Breast epithelium (tissue), 3 donors: ENCODE results near the gene LAMP2.

Experiments
- POLR2A ChIP-seq: fragments of 450-650 bp; IDR thresholded peaks from one replicate; pipeline ENCODE4 v1.6.1; 2016; ENCODE audit warnings: antibody characterized with exemption, mild to moderate bottlenecking, moderate library complexity
- TF ChIP-seq, protein P1 (sequence below), 3 donors: fragments of 450-650 bp; IDR thresholded peaks; one replicate each; pipeline ENCODE4 v1.5.1; 2016 to 2017; ENCODE audit warnings: antibody characterized with exemption in 3 of 3, mild to moderate bottlenecking in 3 of 3, moderate library complexity in 3 of 3

DNA sequence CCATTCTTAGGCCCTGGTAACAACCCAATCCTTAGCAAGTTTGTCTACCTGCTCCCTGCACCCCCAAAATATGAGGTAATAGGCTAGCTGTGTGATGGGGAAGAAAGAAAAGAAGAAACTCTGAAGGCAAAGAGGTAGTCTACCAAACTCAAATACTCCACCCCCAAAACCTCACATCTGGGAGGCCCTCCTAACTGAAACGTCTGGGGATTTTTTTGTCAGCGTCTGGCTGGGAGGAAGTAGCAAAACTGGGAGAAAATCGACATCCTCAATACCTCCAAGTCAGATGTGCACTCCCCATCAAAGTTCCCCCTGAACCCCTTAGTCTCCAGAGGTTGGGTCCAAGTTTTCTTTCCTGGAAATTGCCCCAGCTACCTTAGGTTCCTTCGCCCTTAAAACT lies 1.0 kb downstream of the LAMP2 start:
- TF ChIP-seq POLR2A = no peak
- TF ChIP-seq, protein P1, sequence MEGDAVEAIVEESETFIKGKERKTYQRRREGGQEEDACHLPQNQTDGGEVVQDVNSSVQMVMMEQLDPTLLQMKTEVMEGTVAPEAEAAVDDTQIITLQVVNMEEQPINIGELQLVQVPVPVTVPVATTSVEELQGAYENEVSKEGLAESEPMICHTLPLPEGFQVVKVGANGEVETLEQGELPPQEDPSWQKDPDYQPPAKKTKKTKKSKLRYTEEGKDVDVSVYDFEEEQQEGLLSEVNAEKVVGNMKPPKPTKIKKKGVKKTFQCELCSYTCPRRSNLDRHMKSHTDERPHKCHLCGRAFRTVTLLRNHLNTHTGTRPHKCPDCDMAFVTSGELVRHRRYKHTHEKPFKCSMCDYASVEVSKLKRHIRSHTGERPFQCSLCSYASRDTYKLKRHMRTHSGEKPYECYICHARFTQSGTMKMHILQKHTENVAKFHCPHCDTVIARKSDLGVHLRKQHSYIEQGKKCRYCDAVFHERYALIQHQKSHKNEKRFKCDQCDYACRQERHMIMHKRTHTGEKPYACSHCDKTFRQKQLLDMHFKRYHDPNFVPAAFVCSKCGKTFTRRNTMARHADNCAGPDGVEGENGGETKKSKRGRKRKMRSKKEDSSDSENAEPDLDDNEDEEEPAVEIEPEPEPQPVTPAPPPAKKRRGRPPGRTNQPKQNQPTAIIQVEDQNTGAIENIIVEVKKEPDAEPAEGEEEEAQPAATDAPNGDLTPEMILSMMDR (IDR thresholded peaks at IDR 0.05) = no peak
